GM19395 (cell line): Measurements from ENCODE around the gene SLC45A3.

Source experiments
- ATAC-seq: cut with Tn5 transposase; IDR thresholded peaks from one replicate; pipeline ENCODE4 v1.9.1; 2021; ENCODE audit warnings: mild to moderate bottlenecking, moderate library complexity; ENCODE audit not compliant: unreplicated experiment

The SLC45A3 gene

DNA sequence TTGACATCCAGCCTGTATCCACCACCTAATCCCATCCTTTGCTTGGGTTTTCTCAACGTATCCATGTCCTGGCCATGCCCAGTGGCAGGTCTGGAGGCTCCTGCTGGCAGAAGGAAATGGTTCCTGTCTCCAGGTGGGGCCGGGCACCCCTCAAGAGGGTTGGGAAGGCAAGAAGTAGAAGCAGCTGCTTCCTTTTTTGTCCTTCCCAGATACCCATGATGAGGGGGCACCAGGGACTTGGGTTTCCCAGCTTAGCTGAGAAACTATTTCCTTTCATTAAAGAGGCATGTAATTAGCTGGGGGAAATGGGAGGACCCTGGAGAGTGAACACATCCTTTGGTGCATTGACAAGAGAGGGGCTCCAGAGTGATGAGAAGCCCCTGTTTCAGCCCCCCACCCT lies 21.1 kb upstream of the SLC45A3 start:
- ATAC-seq = no peak

DNA sequence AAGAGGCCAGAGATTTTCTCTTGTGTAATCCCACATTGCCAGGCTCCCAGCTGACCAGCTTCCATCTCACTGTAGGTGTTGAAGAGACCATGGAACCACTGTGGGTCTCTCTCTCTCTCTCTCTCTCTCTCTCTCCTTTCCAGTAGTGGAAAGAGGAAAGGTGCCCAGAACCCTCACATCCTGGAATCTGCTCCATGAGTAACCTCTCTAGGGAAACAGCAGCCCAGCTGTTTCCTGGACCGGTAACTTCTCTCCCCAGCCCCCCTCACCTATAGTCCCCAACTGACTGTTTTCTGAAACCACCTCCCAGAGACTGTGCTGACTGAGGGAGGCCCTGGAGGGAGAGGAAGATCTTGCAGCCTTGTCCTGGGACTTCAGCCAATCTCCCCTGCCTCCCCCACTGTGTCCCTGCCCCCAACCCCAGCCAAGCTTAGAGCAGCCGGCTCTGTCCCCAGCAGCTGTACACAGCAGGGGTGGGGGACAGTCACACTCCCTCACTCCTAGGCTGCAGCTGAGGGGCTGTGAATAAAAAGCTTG lies 20.6 kb upstream of the SLC45A3 start:
- ATAC-seq = no peak

DNA sequence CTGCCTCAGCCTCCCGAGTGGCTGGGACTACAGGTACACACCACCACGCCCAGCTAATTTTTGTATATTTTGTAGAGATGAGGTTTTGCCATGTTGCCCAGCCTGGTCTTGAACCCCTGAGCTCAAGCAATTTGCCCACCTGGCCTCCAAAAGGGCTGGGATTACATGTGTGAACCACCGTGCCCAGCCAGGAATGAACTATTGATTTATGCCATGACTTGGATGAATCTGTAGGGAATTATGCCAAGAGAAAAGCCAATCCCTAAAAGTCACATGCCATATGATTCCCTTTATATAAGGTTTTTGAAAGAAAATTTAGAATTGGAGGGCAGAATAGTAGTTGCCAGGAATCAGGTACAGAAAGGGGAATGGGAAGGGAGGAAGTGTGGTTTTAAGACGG lies 19.1 kb upstream of the SLC45A3 start:
- no peak for ATAC-seq

DNA sequence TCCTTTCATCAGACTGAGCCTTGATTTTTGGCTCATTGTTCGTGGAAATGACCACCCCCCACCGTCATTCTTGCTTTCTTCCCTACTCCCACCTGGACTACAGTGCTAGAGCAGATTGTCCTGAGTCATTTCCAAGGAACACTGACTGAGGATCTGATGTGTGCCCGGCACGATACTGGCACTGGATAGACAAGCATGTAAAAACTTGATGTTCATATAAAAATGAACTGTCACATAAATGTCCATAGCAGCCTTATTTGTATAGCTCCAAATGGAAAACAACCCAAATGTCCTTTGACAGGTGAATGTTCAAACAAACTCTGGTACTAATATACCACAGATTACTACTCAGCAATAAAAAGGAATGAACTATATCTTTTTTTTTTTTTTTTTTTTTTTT lies 18.6 kb upstream of the SLC45A3 start:
- no peak for ATAC-seq

DNA sequence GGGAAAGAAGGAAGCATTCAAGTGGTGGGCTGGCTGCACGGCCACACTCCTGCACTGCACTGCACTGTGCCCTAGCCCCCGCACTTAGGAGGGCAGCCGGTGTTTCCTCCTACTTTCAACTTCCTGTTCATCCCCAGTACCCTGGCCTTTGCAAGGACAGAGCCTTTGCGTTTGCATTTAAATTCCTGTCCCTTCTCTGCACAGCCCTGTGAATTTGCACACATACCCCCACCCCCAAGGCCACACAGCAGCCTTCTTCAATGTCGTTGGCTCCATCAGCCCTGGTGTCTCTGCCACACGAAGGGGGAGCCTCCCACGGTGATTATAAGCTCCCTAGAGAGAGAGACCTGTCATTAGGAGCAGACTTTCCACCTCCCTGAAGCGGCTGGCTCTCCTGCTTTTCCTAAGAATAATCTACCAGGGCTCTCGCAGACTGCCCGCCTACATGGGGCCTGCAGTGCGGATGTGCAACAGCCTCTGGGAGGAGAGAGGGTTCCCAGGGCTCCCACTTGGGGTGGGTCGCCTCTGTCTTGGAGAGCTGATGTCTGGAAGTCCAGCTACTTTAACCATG lies 13.2 kb upstream of the SLC45A3 start:
- ATAC-seq = no peak

DNA sequence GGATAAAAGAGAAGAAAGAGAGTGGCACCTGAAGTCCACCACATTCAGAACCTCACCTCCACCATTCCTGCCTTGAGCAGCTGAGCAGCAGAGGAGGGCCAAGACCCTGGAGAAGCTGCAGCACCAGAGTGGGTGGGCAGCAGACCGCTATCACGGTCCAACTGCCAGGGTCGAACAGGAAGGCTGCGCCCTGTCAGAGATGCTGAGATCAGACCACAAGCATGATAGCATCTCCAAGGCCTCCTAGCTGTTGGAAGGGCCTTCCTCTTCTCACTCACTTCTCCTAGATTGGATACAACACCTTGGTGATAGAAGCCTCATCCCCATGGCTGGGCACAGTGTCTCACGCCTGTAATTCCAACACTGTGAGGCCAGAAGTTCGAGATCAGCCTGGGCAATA lies 12.1 kb upstream of the SLC45A3 start:
- ATAC-seq = no peak

DNA sequence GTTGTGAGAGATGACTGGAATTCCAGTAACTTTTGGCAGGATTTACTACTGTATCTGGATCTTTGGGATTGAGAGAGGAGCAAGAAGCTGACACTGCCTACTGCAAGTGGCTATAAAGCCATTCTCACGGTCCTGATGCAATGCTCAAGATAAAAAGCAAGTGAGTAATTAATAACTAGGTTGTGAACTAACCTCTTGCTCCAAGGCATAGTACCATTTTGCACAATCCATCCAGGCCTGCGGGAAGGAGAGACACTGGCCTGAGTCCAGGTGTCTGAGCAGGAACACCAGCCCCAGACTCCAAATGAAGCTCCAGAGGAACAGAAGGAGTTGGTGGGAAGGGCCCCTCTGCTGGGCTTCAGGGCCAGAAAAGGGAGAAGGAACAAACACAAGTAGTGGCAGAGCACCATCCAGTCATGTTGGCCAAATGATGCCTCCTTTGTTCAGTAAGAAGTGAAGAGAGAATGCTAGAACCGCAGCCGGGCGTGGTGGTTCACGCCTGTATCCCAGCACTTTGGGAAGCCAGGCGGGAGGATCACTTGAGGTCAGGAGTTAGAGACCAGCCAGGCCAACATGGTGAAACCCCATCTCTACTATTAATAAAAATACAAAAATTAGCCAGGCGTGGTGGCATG lies 9.9 kb upstream of the SLC45A3 start:
- ATAC-seq = no peak

DNA sequence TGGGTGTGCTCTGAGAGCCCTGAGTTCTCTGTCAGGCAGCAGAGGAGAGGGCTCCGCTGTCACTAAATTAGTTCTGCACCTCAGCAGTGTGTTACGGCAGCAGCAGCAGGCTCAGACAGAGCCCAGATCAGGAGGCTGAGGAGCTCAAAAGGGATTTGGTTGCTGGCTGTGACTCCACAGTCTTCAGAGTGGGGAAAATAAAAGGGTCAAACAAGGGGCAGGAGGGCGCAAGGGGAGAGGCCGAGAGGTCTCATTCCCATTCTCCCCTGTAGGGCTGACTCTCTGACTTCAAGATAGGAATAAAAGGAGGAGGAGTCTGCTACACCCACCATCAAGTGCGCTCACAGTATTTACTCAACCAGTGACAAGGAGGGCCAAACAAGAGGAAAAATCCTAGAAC lies 9.2 kb upstream of the SLC45A3 start:
- no peak for ATAC-seq

DNA sequence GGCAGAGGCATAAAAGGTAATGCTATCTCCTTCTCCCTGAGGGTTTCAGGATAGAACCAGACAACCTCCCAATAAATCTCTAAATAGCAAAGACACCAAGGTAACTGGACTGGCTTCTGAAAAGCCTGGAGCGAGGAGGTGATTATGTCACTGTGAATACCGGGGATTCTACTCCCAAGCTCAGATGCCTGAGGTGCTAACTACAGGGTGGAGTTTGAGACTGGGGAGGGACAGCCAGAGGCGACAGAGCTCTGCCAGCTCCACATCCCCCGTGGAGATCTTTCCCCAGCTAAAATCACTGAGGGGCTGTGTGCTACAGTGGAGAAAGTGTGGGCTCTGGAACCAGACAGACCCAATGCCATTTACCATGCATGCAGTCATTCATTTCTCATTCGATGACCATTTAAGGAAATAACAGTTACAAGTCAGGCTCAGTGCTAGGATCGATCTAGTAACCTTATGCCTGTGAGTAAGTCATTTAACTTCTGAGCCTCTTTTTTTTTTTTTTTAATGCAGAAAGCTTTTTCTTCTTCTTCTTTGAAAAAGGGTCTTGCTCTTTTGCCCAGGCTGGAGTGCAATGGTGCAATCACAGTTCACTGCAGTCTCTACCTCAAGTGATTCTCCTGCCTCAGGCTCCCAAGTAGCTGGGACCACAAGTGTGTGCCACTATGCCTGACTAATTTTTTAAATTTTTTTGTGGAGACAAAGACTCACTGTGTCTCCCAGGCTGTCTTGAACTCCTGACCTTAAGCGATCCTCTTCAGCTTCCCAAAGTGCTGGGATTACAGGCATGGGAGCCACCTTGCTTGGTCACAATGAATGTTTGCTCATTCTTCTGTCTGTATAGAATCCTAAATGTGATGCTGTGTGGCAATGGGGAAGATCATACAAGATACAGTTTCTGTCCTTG lies 8.1 kb upstream of the SLC45A3 start:
- ATAC-seq = no peak

DNA sequence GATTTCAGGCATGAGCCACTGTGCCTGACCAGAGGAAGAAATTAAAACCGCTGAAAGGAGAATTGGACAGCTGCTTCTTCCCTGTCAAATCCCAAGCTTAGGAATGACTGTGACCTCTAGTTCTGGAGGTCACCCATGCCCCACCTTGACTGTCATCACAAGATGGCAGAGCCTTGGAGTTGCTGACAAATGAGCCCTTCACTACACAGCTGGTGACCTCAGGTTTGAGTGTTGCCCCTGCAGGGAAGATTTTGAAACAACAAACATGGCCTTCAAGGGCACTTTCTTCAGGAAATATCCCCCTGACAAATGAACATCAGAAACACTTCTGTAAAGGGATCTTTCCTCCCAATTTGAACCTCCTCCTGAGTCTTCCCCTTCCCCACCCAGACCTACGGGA lies 6.9 kb upstream of the SLC45A3 start:
- ATAC-seq = no peak

DNA sequence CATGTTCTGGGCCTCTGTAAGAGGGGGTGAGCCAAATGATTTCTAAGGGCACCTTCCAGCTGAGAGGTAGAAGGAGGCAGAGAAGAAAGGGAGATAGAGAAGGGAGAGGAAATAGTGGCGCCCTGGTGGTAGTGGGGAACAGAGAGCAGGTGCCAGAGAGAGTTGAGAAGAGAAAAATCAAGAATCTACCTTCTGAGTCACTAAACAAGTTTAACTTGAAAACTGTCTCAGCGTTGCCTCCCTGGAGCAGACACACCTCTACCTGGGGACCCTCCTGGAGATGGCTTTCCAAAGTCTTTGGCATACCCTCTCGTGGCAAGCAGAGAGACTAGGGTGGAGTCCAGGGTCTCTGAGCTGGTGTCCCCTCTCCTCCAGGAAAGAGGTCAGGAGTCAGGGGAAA lies 1.1 kb upstream of the SLC45A3 start:
- no peak for ATAC-seq

DNA sequence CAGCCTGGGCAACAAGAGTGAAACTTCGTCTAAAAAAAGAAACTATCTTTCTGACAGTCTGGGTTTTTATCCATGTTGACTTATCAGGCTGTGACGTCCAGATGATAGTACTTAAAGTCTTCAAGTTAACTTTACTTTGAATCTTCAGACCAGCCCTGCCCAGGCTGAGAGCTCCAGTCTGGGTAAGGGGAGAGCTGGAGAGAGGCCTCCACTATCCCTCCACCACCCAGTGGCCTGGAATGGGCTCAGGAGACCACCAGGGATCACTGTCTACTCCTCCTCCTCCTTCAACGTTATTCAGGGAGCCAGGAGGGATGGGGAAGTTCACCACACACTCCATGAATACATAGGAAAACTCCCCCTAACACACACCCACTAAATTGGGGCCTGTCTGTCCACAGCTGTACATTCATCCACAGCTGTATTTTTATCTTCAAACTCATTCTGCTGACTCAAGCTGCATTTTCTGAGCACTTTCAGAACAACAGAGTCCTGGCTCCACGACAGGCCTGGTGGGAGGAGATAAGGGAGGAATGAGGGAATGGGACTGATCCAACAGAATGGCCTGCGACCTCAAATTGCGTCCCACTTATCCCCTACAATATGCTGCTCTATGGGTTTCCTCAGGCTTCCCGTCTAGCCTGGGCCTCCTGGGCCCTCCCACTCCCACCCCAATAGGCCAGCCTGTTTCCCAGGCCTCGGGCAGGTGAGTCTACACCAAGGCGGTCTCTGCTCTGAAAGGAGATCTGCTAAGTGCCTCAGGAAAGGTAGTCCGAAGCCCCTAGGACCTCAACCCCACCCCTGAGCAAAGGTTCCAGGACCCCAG lies 1.8 kb downstream of the SLC45A3 start:
- no peak for ATAC-seq

DNA sequence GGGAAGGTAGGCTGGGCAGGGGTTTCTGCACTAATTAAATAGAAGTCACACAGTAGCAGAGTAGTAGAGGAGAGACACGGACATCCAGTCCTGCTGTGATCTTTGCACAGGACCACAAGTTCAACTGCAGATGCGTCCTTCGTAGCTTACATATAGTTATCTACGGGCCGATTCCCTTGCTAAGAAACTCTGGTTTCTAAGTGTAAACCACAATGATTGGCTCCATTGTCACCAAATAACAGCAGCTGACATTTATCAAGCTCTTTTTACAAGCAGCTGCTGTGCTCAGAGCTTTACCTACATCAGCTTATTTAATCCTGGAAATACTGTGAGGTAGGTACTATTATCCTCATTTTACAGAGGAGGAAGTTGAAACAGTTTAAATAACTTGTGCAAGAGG lies 3.1 kb downstream of the SLC45A3 start:
- ATAC-seq = no peak

DNA sequence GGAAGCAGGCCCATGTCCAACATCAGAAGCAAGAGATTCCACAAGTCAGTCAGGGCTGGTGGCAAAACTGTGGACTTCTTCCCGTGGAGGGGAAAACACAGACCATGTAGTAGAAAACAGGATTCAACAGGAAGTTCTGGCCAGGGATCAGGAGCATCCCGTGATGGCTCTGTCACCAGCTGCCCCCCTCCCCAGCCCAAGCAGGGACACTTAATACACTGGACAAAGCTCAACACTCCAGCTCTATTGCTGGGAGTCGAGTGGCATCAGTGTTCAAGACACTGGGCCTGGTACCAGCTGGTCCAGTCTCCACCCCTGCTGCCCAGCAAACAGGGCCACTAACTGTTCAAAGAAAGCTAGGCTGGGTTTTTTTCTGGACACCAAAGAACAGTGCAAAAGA lies 3.7 kb downstream of the SLC45A3 start:
- no peak for ATAC-seq

DNA sequence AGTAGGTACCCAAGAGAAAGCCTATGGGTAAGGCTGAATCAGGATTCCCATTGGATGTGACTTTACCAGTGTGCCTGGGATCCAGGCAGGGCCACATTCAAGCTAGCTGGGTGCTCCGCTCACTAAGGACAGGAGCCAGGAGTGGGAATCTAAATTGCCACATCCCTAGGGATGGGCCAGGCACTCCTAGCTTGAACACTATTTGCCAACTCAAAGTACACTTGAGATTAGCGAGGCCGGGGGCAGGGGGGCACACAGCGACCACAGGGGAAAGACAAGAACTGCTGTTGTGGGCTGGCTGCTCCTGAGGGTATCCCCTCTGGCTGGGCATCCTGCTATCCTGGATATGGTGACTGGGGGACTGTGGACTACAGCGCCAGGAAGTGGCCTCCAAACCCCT lies 4.3 kb downstream of the SLC45A3 start:
- no peak for ATAC-seq

DNA sequence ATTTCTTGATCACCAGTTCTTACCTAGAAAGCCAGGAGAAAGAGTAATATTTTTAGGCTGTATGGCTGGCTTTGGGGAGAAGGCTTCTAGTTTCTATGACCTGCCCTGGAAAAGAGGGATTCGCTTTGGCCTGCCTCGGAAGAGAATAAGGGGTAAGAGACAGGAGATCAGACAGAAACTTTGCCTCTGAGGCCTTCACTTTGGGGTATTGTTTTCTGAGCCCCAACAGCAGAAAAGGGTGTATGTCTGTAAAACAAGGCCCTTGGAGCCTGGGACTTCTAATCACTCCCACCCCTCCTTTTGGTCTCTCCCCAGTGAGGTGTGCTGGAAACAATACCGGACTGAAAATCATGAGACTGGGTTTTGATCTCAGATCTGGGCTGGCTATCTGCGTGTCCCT lies 5.1 kb downstream of the SLC45A3 start:
- ATAC-seq = no peak

DNA sequence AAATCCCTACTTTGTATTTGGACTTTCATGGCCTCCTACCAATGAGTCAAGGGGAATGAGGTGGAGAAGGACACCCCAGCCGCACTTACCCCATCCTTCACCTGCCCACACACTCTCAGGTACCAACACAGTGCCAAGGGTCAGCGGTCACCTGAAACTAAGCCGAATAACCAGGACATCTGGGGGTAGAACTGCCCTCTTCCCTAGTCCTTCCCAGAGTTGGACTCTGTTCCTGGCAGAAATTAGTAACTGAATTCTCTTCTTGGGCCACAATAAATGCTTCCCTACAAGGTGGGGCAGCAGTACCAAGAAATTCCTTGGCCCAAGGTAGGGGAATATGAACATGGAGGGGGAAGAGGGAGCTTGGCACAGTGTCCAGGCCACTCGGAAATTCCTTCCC lies 7.3 kb downstream of the SLC45A3 start:
- no peak for ATAC-seq

DNA sequence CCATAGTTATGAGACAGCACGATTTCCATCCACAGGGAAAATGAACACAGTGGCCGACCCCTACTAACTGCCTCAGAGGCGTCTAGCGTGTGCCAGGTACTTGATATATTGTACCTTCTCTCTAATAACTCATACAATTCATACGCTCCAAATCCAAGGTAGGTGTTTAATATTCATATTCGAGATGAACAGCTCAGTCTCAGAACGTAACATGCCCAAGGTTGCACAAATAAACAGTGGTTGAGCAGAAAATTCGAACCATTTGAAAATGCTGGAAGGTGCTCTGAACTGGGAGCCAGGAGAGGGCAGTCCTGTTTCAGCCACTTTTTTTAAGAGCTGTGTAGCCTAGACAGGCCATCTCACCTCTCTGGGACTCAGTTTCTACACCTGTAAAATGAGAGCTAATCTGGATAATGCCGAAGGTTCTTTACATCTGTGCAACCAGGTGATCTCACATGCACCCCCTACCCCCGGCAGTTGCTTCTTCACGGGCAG lies 7.9 kb downstream of the SLC45A3 start:
- no peak for ATAC-seq

DNA sequence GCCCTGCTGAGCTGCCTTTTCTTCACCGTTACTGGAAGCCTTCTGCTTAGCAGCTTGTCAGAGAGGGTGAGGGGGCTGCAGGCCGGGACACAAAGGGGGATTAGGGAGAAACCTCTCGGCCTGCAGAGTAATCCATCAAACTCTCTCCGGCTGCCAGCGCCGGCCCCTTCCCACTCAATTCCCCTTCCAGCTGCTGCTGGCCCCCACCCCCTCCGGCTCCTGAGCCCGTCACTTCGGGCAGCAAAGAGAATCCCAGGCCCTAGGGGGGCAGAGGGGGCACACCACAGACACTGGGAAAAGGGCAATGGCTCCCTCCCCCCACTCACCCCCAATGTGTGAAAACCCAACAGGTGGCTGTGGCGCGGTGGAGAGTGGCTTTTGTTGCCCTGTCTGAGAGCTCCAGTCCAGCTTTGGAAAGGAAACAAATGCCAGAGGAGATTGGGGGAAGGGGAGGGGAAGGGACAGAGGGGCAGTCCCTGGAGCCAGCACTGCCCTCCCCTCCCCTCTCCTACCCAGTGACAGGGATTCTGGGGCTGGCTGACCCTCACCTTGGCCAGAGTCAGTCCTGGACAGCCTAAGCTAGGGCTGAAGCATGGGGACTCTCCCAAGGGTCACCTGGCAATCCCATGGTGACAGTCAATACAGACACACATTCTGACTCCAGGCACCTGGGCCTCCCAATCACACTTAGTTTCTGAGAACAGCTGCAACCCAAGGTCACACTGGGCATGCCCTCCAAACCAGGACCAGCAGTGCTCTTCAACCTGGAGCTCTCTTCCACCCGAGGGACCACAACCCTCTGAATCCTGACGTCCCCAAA lies 9.5 kb downstream of the SLC45A3 start:
- ATAC-seq = no peak

DNA sequence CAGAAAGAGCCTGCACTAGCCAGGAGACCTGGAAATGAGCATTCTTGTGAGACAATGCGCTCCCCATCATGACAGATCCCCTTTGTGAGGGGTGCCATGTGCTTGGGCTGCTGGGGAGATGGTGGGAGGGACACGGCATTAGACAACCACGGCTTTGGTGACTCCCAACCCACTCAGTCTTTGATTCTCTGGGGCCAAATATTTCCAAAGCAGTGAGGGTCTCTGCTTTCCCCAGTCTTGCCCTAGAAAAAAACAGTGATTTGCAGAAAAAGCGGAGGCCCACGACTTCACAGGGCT lies 10.2 kb downstream of the SLC45A3 start:
- no peak for ATAC-seq
